K562 (cell line): Measurements from ENCODE around the gene CTXN1. TPM values are rescaled to one million over a fixed set of nuclear protein-coding genes. Genes with fewer than 3 reads are reported as not detected.
A peak's percentile ranks its signal among the peaks of the same experiment; 100 is the strongest.

Experiments
- ATAC-seq: fragments of 200-7000 bp; cut with Tn5 transposase; 3 replicates; pipeline ENCODE4 v1.9.1; 2020; ENCODE audit warnings: moderate library complexity
- BruUV-seq: library from RNA; stranded (reverse); fragments of 400-500 nt; replicated peaks from 2 replicates; lab custom pipeline; 2021; lab: Mats Ljungman, UMichigan
- CTCF ChIA-PET: fragments of 300-600 bp; formaldehyde crosslinking; extraction: SDS; loops from one replicate; lab custom pipeline; 2021; ENCODE audit warnings: low intra/inter-chr PET ratio; lab: Yijun Ruan, JAX
- POLR2A ChIA-PET: fragments of 300-600, 350-650 bp; sonication (Branson Sonifier 250); formaldehyde crosslinking; extraction: SDS; loops from one replicate; lab custom pipeline; 2021; ENCODE audit warnings: antibody characterized with exemption, inconsistent platforms; lab: Yijun Ruan, JAX
- DNase-seq, 4 experiments: peaks; one replicate each; pipeline versions ENCODE4 v3.0.0 to v3.0.0-alpha.2; 2011 to 2018; ENCODE audit warnings: low spot score in 3 of 4, mixed read lengths in 3 of 4; ENCODE audit errors: extremely low read depth in 1 of 4
- FAIRE-seq: peaks from 2 replicates; lab custom pipeline; 2011; peaks lifted over from hg19 to GRCh38; lab: Jason Lieb, UNC
- H2AFZ ChIP-seq: 2 replicates; pipeline ENCODE4 v1.6.0; 2011; ENCODE audit warnings: low read depth, low read length, control low read depth, inconsistent platforms
- H3K27ac ChIP-seq: fragments of 200-600 bp; 3 replicates; pipeline ENCODE4 v1.8.0; 2011; ENCODE audit warnings: low read depth, mild to moderate bottlenecking, control low read depth, inconsistent platforms, low read length, moderate library complexity, mixed read lengths; ENCODE audit errors: extremely low read depth
- H3K27me3 ChIP-seq, 2 experiments: fragments of 300-600 bp in 1 of 2; 2 replicates in 1 of 2; 3 replicates in 1 of 2; pipeline versions ENCODE4 v1.6.0 to v1.8.0; 2011; ENCODE audit warnings: inconsistent platforms in 2 of 2, low read length in 2 of 2, mild to moderate bottlenecking in 1 of 2, mixed read lengths in 1 of 2, moderate library complexity in 1 of 2; ENCODE audit not compliant: control insufficient read depth in 2 of 2, insufficient read depth in 2 of 2
- H3K36me3 ChIP-seq: fragments of 300-600 bp; 3 replicates; pipeline ENCODE4 v1.8.0; 2011; ENCODE audit warnings: mild to moderate bottlenecking, low read length, inconsistent platforms; ENCODE audit not compliant: control insufficient read depth, insufficient read depth
- H3K4me1 ChIP-seq, 2 experiments: fragments of 200-600 bp in 1 of 2; replicated peaks in 1 of 2; 2 replicates in 1 of 2; 3 replicates in 1 of 2; pipeline versions ENCODE4 v1.5.1 to v1.8.0; 2011; ENCODE audit warnings: inconsistent platforms in 2 of 2, low read length in 2 of 2, mild to moderate bottlenecking in 1 of 2, mixed read lengths in 1 of 2, moderate library complexity in 1 of 2; ENCODE audit not compliant: control insufficient read depth in 2 of 2, insufficient read depth in 2 of 2
- H3K4me2 ChIP-seq: 2 replicates; pipeline ENCODE4 v1.6.1; 2011; ENCODE audit warnings: low read length, control low read depth, inconsistent platforms, mixed read lengths; ENCODE audit not compliant: insufficient read depth
- H3K4me3 ChIP-seq: fragments of 200-600 bp; sonication (generic), shearing (Covaris generic); 2 replicates; pipeline ENCODE4 v1.5.1; 2016; ENCODE audit warnings: control low read depth, inconsistent platforms
- H3K79me2 ChIP-seq: fragments of 200-600 bp; 3 replicates; pipeline ENCODE4 v1.8.0; 2011; ENCODE audit warnings: low read length, inconsistent platforms; ENCODE audit not compliant: control insufficient read depth, insufficient read depth
- H3K9ac ChIP-seq, 2 experiments: 2 replicates each; pipeline versions ENCODE4 v1.6.0 to v1.6.1; 2011; ENCODE audit warnings: low read depth in 2 of 2, low read length in 2 of 2, control low read depth in 1 of 2, inconsistent platforms in 1 of 2, mild to moderate bottlenecking in 1 of 2, mixed read lengths in 1 of 2; ENCODE audit not compliant: insufficient read depth in 1 of 2
- H3K9me1 ChIP-seq: one replicate; pipeline ENCODE4 v1.6.0; 2011; ENCODE audit warnings: inconsistent platforms, mild to moderate bottlenecking, low read length, moderate library complexity; ENCODE audit not compliant: control insufficient read depth, insufficient read depth
- H3K9me3 ChIP-seq: replicated peaks from 2 replicates; pipeline ENCODE4 v1.5.1; 2011; ENCODE audit warnings: low read depth, low read length, inconsistent platforms; ENCODE audit not compliant: control insufficient read depth, insufficient read depth
- H4K20me1 ChIP-seq: replicated peaks from 2 replicates; pipeline ENCODE4 v1.6.1; 2011; ENCODE audit warnings: low read length, inconsistent platforms, mixed read lengths; ENCODE audit not compliant: control insufficient read depth, insufficient read depth
- NFE2 ChIP-seq: IDR thresholded peaks from 2 replicates; pipeline ENCODE4 v1.6.1; 2014; ENCODE audit warnings: antibody characterized with exemption, low read depth
- POLR2G ChIP-seq: fragments of 200-400 bp; formaldehyde crosslinking; IDR thresholded peaks from 2 replicates; pipeline ENCODE4 v1.6.1; 2017; ENCODE audit warnings: low read depth, mild to moderate bottlenecking, antibody characterized with exemption, low read length, moderate library complexity
- SUPT5H ChIP-seq: fragments of 450-650 bp; IDR thresholded peaks from 2 replicates; pipeline ENCODE4 v1.6.1; 2016
- ZNF124 ChIP-seq: sonication (generic); formaldehyde crosslinking; IDR thresholded peaks from 2 replicates; pipeline ENCODE4 v1.8.1; 2022; ENCODE audit warnings: missing genetic modification reagents
- ZNF311 ChIP-seq: fragments of 250-450 bp; sonication (Bioruptor Pico); IDR thresholded peaks from 2 replicates; pipeline ENCODE4 v1.4.0; 2020; ENCODE audit warnings: mild to moderate bottlenecking, moderate library complexity
- ZNF316 ChIP-seq: fragments of 450-650 bp; IDR thresholded peaks from 2 replicates; pipeline ENCODE4 v1.6.1; 2016
- WGBS: fragments of 100-300 bp; shearing (Covaris generic); methylation state at CpG from one replicate; pipeline ENCODE4 v1.1.6; 2016; ENCODE audit warnings: low coverage, mixed read lengths; ENCODE audit not compliant: insufficient coverage; ENCODE audit errors: missing lambda C conversion rate; 5-methylcytosine and 5-hydroxymethylcytosine counted together
- in situ Hi-C: fragments of 300-500 bp; cut with MboI; formaldehyde crosslinking; loops from 4 replicates; pipeline ENCODE4 v1.15.0; 2018; ENCODE audit warnings: inconsistent platforms, mixed read lengths
- intact Hi-C: fragments of 100-400 bp; cut with micrococcal nuclease; formaldehyde crosslinking; loops from 2 replicates; pipeline ENCODE4 v1.14.2; 2022
- polyA plus RNA-seq, 8 experiments: library from polyadenylated mRNA; depleted of rRNA in 4 of 8; stranded (reverse) in 5 of 8; unstranded in 3 of 8; fragments of >200 nt; fragmentation: Nextera tagmentation in 2 of 8; fragmentation: Illumina TruSeq in 1 of 8; extraction: Ambion mirVana in 2 of 8; extraction: Trizol in 1 of 8; gene quantifications; 2 replicates each; pipeline versions ENCODE4 v1.2.1 to v1.2.3, GENCODE V29; 2011 to 2014; ENCODE audit warnings: inconsistent platforms in 1 of 8, missing spikeins in 1 of 8
- total RNA-seq, 7 experiments: library from RNA; depleted of rRNA in 6 of 7; stranded (reverse); fragments of >200 nt in 6 of 7; fragmentation: Illumina TruSeq in 2 of 7; extraction: Trizol in 2 of 7; gene quantifications; 2 replicates each; pipeline versions ENCODE4 v1.2.1 to v1.2.3, GENCODE V29; 2011 to 2021; ENCODE audit warnings: low replicate concordance in 1 of 7
- TF ChIP-seq, protein P1 (sequence below): IDR thresholded peaks from 2 replicates; pipeline ENCODE4 v1.6.1; 2016; ENCODE audit warnings: missing genetic modification characterization, missing compliant biosample characterization
- TF ChIP-seq, protein P2 (sequence below): sonication (generic); formaldehyde crosslinking; IDR thresholded peaks from 2 replicates; pipeline ENCODE4 v1.8.1; 2023; ENCODE audit warnings: mild to moderate bottlenecking, missing genetic modification reagents

Gene CTXN1
- total and polyA plus RNA-seq, 9 of the 15 experiments (the other 6 are each of a cell fraction or from before 2014, with no cell fraction given): 0.15 to 37.4 (median 1.8) TPM; not detected in 2

- ChIA-PET CTCF (no interaction called here), POLR2A (interaction anchor here (4.1 kb wide), 1 partner anchor 12 kb away, joined by 26 read pairs; the partner anchor contains the start of gene TIMM44)
- in situ Hi-C loops: no loop called here
- no peaks in the 10 kb centered on the region for H3K9me3 ChIP-seq
- WGBS: 78% methylated on average over 11 of the region's 11 CpGs
- H2AFZ ChIP-seq: no peak overlapping the region
- H3K36me3 ChIP-seq: peaks cover 29% of the 10 kb centered on the region; the same call in 1 of the 3 replicates
- H3K4me1 ChIP-seq: peaks cover 14 to 30% of the 10 kb centered on the region in 2 experiments; a peak in 4 of 5 replicates
- H3K27ac ChIP-seq: no peak overlapping the region
- no peaks in the 10 kb centered on the region for H4K20me1 ChIP-seq
- H3K4me3 ChIP-seq: no peak overlapping the region
- ATAC-seq: no peak; the same call in 2 of the 3 replicates
- no peak overlapping the region for H3K4me2 ChIP-seq
- FAIRE-seq: no peak
- intact Hi-C loops: no loop called here
- no TSS peak for BruUV-seq
- H3K27me3 ChIP-seq: no peaks in the 10 kb centered on the region
- H3K9ac ChIP-seq: peak overlapping the region in 1 of 2 experiments; percentile 37; a peak in 2 of 4 replicates
- H3K79me2 ChIP-seq: no peaks in the 10 kb centered on the region
- TF ChIP-seq POLR2G (peak; percentile 33; the same call in 1 of the 2 replicates), SUPT5H (0 out of 2 replicates have a peak, but pooled peaks have one; percentile 15), ZNF311 (CRISPR knock-in tag) (no peak), ZNF316 (0 out of 2 replicates have a peak, but pooled peaks have one; percentile 30), NFE2 (peak; percentile 49; the same call in 1 of the 2 replicates), ZNF124 (CRISPR knock-in tag) (no peak)
- TF ChIP-seq, protein P1, sequence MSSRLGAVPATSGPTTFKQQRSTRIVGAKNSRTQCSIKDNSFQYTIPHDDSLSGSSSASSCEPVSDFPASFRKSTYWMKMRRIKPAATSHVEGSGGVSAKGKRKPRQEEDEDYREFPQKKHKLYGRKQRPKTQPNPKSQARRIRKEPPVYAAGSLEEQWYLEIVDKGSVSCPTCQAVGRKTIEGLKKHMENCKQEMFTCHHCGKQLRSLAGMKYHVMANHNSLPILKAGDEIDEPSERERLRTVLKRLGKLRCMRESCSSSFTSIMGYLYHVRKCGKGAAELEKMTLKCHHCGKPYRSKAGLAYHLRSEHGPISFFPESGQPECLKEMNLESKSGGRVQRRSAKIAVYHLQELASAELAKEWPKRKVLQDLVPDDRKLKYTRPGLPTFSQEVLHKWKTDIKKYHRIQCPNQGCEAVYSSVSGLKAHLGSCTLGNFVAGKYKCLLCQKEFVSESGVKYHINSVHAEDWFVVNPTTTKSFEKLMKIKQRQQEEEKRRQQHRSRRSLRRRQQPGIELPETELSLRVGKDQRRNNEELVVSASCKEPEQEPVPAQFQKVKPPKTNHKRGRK: no peak
- TF ChIP-seq, protein P2, sequence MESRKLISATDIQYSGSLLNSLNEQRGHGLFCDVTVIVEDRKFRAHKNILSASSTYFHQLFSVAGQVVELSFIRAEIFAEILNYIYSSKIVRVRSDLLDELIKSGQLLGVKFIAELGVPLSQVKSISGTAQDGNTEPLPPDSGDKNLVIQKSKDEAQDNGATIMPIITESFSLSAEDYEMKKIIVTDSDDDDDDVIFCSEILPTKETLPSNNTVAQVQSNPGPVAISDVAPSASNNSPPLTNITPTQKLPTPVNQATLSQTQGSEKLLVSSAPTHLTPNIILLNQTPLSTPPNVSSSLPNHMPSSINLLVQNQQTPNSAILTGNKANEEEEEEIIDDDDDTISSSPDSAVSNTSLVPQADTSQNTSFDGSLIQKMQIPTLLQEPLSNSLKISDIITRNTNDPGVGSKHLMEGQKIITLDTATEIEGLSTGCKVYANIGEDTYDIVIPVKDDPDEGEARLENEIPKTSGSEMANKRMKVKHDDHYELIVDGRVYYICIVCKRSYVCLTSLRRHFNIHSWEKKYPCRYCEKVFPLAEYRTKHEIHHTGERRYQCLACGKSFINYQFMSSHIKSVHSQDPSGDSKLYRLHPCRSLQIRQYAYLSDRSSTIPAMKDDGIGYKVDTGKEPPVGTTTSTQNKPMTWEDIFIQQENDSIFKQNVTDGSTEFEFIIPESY (CRISPR knock-in tag): peak; percentile 80
- H3K9me1 ChIP-seq: no peaks in the 10 kb centered on the region
- no peak for DNase-seq
These were observed 29.8 kb upstream of the CTXN1 start for GRCh38 chr19:7955696-7956095.
